Activated T-helper 2 cell treated with anti-CD3 and anti-CD28 coated beads, Interferon-gamma antibody, Interleukin-2, Interleukin-4, amounts not matched to agents 10 μg/mL and 5 μg/mL and 100 μg/mL, durations not matched to agents 14 hours and 24 hours and 36 hours (primary cell): Measurements from ENCODE around the gene SPATA24. TPM values are rescaled to one million over a fixed set of nuclear protein-coding genes. Genes with fewer than 3 reads are reported as not detected.
"Not testable (repeated sequence)": the region's sequence is repeated elsewhere in the genome, so short reads cannot be mapped to it uniquely, and the experiment has no call there.

ENCODE experiments used
- DNase-seq: peaks from one replicate; pipeline ENCODE4 v3.0.0; 2021; ENCODE audit warnings: low spot score
- H3K27ac Mint-ChIP-seq: one replicate; pipeline ENCODE4 v1.8.0; 2021; ENCODE audit warnings: mixed read lengths
- H3K27me3 Mint-ChIP-seq: one replicate; pipeline ENCODE4 v1.8.0; 2021; ENCODE audit warnings: low read depth, mixed read lengths
- H3K36me3 Mint-ChIP-seq: one replicate; pipeline ENCODE4 v1.8.0; 2021; ENCODE audit warnings: low read depth, mixed read lengths
- H3K4me1 Mint-ChIP-seq: one replicate; pipeline ENCODE4 v1.8.0; 2021; ENCODE audit warnings: low read depth, mixed read lengths
- H3K4me3 Mint-ChIP-seq: one replicate; pipeline ENCODE4 v1.8.0; 2021; ENCODE audit warnings: low read depth, mild to moderate bottlenecking, moderate library complexity, mixed read lengths
- H3K9me3 Mint-ChIP-seq: one replicate; pipeline ENCODE4 v1.8.0; 2021; ENCODE audit warnings: mixed read lengths
- intact Hi-C: fragments of 100-400 bp; cut with micrococcal nuclease; formaldehyde crosslinking; loops from one replicate; pipeline ENCODE4 v1.15.1; 2023
- total RNA-seq: library from RNA; stranded (reverse); gene quantifications from 2 replicates; pipeline ENCODE4 v1.2.3, GENCODE V29; 2022

The SPATA24 gene, protein sequence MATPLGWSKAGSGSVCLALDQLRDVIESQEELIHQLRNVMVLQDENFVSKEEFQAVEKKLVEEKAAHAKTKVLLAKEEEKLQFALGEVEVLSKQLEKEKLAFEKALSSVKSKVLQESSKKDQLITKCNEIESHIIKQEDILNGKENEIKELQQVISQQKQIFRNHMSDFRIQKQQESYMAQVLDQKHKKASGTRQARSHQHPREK
- 4.7 and 4.8 TPM in 2 replicates for total RNA-seq

DNA sequence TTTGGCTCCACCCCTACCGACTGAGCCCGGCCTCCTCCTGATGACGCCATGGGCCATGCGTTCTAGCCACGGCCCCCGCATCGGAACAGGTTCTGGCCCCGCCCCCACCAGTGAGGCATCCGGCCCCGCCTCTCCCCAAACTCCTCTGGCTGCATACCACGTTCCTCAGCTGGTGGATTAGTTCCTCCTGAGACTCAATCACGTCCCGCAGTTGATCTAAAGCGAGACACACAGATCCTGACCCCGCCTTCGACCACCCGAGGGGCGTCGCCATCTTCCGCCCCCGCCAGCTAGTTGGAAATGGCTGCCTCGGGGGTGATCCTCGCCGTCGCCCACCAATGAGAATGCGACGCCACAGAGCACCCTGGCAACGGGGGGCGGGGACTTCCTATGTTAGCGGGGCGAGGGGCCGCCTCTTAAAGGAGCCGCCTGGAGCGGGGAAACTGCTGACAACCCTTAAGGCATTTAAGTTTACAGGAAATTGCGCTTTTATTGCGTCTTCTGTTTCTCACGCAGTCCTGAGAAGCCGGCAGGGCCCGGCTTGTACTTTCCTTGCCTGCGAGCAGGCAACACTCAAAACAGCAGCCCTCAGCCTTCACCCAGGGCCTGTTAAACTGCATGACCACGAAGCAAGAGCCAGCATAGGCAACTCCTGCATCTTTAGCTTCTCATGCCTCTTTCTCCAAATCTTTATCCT lies at the start of gene SPATA24:
Gene SPATA24 (minus strand): TSS at position 303 of the 697 bp plus-strand sequence. CDS start 29 bp downstream, at position 274.
- peak within 1 kb of the TSS; percentile 92 for H3K4me3 Mint-ChIP-seq
- peak; percentile 98 for DNase-seq
- intact Hi-C loops, result loop anchor here (1.0 kb wide), 3 partner anchors 10 to 157 kb away; partner anchors contain the start of gene UBE2D2
- peaks cover 16% of the 10 kb centered on the region for H3K36me3 Mint-ChIP-seq
- H3K4me1 Mint-ChIP-seq, result peaks cover 31% of the 10 kb centered on the region
- H3K27ac Mint-ChIP-seq, result peak within 1 kb of the TSS; percentile 100
- H3K27me3 Mint-ChIP-seq, result no peaks in the 10 kb centered on the region
- no peaks in the 10 kb centered on the region for H3K9me3 Mint-ChIP-seq

DNA sequence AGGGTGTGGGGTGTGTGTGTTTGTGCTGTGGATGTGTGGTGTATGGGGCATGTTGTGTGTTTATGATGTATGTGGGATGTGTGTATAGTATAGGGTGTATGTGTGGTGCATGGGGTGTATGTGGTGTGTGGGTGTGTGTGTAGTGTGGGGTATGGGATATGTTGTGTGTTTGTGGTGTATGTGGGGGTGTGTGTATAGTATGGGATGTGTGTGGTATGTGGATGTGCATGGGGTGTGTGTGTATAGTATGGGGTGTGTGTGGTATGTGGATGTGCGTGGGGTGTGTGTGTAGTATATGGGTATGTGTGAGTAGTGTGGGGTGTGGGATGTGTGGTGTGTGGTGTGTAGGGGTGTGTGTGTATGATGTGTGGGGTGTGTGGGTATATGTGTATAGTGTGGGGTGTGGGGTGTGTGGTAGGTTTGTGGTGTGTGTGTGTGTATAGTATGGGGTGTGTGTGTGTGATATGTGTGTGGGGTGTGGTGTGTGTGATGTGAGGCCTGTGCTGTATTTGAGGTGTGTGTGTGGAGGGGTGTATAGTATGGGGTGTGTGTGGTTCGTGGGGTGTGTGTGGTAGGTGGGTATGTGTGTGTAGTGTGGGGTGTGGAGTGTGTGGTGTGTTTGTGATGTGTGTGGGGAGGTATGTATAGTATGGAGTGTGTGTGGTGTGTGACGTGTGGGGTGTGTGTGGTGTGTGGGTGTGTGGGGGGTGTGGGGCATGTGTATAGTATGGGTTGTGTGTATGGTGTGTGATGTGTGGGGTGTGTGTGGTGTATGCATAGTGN lies 48.2 kb upstream of the SPATA24 start:
- Mint-ChIP-seq H3K27ac (no peak overlapping the region), H3K4me3 (no peak overlapping the region), H3K9me3 (peaks cover 1% of the 10 kb centered on the region), H3K27me3 (no peaks in the 10 kb centered on the region), H3K4me1 (peaks cover 44% of the 10 kb centered on the region), H3K36me3 (peaks cover 19% of the 10 kb centered on the region)
- no peak for DNase-seq
- intact Hi-C loops, result no loop called here

DNA sequence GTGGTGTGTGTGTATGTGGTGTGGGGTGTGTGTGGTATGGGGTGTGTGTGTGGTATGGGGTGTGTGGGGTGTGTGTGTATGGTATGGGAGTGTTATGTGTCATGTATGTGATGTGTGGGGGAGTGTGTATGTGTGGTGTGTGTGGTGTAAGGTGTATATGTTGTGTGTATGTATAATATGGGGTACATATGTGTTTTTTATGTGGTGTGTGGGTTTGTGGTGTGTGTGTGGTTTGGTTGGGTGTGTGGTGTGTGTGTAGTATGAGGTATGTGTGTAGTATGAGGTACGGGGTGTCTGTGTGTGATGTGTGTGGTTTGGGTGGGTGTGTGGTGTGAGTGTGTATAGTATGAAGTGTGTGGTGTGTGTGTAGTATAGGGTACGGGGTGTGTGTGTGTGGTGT lies 47.3 kb upstream of the SPATA24 start:
- intact Hi-C loops, result no loop called here
- no peak overlapping the region for H3K27ac Mint-ChIP-seq
- H3K9me3 Mint-ChIP-seq, result peaks cover 6% of the 10 kb centered on the region
- H3K4me1 Mint-ChIP-seq, result peaks cover 45% of the 10 kb centered on the region
- H3K27me3 Mint-ChIP-seq, result no peaks in the 10 kb centered on the region
- peaks cover 22% of the 10 kb centered on the region for H3K36me3 Mint-ChIP-seq
- DNase-seq, result no peak
- H3K4me3 Mint-ChIP-seq, result no peak overlapping the region

DNA sequence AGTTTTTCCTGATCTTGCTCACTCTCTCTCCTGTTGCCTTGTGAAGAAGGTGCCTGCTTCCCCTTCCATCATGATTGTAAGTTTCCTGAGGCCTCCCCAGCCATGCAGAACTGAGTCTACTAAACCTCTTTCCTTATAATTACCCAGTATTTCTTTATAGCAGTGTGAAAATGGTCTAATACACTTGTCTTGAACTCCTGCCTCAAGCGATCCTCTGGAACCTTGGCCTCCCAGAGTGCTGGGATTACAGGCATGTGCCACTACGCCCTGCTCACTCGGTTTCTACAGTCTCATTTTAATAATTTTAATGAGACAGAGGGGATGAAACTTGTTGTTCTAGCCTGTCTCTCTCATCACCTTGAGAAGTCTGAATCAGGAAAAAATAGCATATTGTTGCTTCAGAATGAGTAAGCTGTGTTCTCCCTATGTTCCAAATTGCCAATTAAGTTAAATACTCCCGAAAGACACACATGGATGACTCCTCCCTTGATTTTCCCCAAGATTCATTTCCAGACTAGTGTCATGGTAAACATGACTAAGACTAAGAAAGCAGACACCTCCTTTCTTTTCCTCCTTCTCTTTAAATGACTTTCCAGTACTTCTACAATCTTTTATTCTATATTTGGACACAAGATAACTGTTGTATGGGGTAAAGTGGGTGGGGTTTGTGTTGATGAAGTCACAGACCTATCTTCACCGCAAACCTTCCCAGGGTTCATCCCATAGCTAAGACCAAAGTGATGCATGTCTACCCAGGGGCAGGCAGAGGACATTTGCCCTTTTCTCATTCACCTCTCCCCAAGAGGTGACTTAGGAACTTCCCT lies 43.3 kb upstream of the SPATA24 start:
- intact Hi-C loops, result loop anchor here (1.0 to 2.0 kb wide), 4 partner anchors 8 to 36 kb away; partner anchors contain the start of genes DNAJC18 and STING1
- H3K9me3 Mint-ChIP-seq, result peaks cover 6% of the 10 kb centered on the region
- peaks cover 17% of the 10 kb centered on the region for H3K36me3 Mint-ChIP-seq
- DNase-seq, result no peak
- H3K4me1 Mint-ChIP-seq, result peaks cover 55% of the 10 kb centered on the region
- H3K27me3 Mint-ChIP-seq, result no peaks in the 10 kb centered on the region
- peak overlapping the region; percentile 96 for H3K27ac Mint-ChIP-seq
- peak overlapping the region; percentile 53 for H3K4me3 Mint-ChIP-seq

DNA sequence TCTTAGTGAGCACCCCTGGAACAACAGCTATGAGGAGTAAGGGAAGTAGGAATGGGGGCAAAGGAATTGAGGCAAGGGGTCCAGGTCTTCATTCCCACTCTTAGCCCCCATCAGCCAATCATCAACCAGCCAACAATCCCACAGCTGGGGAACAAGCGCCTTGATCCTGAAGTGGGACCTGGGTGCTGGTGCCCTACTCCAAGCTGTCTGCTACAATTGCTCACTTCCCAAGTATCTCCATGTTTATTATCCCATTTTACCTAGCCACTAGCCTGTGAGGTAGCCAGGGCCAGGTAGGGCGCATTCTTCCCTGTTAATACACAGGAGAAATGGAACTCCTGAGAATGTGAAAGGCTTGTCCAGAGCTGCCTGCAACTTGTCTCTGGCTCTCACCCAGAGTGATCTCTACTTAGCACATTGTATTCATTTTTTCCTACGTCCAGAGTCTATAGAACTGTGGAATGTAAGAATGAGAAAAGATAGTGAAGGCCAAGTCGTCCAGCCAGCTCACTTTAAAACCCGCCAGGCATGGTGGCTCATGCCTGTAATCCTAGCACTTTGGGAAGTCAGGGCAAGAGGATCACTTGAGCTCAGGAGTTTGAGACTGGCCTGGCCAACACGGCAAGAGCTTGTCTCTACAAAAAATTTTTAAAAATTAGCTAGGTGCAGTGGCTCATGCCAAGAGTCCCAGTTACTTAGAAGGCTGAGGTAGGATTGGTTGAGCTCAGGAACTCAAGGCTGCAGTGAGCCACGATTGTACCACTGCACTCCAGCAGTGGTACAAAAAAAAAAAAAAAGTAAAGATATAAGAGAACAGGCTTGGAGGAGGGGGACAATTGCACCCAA lies 41.7 kb upstream of the SPATA24 start:
- Mint-ChIP-seq H3K27ac (peak overlapping the region; percentile 96), H3K4me1 (peaks cover 65% of the 10 kb centered on the region), H3K36me3 (peaks cover 17% of the 10 kb centered on the region), H3K9me3 (peaks cover 6% of the 10 kb centered on the region), H3K4me3 (no peak overlapping the region), H3K27me3 (no peaks in the 10 kb centered on the region)
- no peak for DNase-seq
- intact Hi-C loops, result loop anchor here (2.0 kb wide), 1 partner anchor 37 kb away; the partner anchor contains the start of gene STING1

DNA sequence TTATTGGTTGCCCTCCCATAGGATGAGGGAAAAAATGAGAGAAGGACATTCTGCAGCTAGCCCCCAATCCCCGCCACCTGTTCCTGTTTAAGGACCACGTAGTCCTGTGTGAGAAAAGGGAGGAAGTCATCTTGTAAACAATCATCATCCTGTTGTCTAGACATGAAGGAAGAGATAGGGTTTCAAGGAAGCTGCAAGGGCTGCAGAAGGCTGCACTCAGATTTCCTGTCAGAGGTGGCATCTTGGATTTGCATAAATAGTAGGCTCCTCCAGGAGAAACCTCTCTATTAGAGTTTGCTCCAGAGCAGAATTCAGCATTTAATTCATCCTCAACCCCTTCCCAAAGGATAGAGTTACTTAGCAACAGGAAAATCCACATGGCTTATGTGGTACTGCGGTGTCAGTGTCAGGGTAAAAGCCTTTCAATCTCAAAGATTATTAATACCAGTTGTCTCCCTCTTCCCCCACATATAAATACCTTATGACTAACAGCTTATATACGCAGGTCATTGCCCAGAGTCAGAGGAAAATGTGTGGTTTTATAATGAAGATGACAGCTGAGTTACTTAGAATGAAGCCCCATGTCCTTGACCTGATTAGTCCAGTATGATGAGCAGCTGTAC lies 40.1 kb upstream of the SPATA24 start:
- peak overlapping the region; percentile 89 for H3K27ac Mint-ChIP-seq
- DNase-seq, result no peak
- intact Hi-C loops, result no loop called here
- peaks cover 15% of the 10 kb centered on the region for H3K36me3 Mint-ChIP-seq
- peaks cover 6% of the 10 kb centered on the region for H3K9me3 Mint-ChIP-seq
- no peak overlapping the region for H3K4me3 Mint-ChIP-seq
- H3K4me1 Mint-ChIP-seq, result peaks cover 74% of the 10 kb centered on the region
- H3K27me3 Mint-ChIP-seq, result no peaks in the 10 kb centered on the region

DNA sequence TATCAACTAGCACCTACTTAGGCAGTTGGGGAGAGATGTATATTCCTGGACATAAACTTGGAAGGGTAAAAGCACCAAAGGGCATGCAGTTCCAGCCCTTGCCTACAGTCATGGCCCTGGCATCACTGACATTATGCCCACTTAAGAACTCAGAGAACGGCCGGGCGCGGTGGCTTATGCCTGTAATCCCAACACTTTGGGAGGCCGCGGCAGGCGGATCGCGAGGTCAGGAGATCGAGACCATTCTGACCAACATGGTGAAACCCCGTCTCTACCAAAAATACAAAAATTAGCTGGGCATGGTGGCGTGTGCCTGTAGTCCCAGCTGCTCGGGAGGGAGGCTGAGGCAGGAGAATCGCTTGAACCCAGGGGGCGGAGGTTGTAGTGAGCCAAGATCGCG lies 36.5 kb upstream of the SPATA24 start:
- peaks cover 16% of the 10 kb centered on the region for H3K36me3 Mint-ChIP-seq
- H3K27ac Mint-ChIP-seq, result peak overlapping the region; percentile 98
- peaks cover 59% of the 10 kb centered on the region for H3K4me1 Mint-ChIP-seq
- DNase-seq, H3K27me3 Mint-ChIP-seq, intact Hi-C loops, H3K9me3 Mint-ChIP-seq: not testable (repeated sequence)
- peak overlapping the region; percentile 93 for H3K4me3 Mint-ChIP-seq

DNA sequence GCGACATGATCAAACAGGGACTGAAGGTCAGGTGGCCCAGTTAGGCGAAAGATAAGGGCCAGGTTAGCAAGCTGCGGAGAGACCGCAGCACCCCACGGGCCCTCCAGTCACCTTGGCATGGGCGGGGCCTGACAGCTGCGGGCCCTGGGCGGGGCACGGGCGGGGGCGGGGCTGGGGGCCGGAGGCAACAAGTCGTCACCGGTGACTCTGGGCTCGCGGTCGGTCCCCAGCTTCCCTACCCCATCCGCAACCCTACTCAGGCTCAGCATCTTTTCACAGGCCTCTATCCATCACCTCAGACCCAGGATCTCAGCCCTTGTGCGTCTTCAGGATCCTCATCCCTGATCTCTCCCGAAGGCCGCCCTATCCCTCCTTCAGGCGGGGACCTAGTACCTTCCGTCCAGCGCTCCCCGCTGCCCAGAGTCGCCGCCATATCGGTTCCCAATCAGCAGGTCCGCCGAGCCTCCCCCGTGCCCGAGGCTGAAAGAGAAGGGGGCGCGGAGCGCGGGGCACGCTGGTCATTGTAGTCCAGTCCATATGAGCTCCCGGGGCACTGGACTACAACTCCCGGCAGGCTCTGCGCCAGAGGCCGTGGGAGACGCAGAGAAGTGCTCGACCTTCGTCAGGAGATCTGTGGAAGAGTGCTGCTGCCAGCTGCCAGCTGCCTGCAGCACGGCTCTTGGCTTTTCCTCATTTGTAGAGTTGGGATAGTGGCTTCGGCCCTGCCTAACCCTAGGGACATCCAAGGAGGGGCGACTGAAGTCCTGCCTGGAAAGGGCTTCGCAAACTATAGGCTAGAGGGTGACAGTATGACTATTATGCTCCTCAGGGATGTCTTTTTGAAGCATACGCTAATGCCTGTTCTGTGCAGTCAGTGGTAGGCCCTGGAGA lies 35.4 kb upstream of the SPATA24 start, which contains the start of gene DNAJC18:
Gene DNAJC18 (minus strand): TSS at position 513 of the 891 bp plus-strand sequence. CDS start 80 bp downstream, at position 433.
- intact Hi-C loops, result loop anchor here (1.0 to 5.0 kb wide), 6 partner anchors 8 to 122 kb away; partner anchors contain the start of gene UBE2D2
- no peaks in the 10 kb centered on the region for H3K27me3 Mint-ChIP-seq
- H3K9me3 Mint-ChIP-seq, result no peaks in the 10 kb centered on the region
- peak; percentile 84 for DNase-seq
- H3K4me1 Mint-ChIP-seq, result peaks cover 58% of the 10 kb centered on the region
- H3K27ac Mint-ChIP-seq, result peak within 1 kb of the TSS; percentile 98
- peak within 1 kb of the TSS; percentile 93 for H3K4me3 Mint-ChIP-seq
- peaks cover 24% of the 10 kb centered on the region for H3K36me3 Mint-ChIP-seq

DNA sequence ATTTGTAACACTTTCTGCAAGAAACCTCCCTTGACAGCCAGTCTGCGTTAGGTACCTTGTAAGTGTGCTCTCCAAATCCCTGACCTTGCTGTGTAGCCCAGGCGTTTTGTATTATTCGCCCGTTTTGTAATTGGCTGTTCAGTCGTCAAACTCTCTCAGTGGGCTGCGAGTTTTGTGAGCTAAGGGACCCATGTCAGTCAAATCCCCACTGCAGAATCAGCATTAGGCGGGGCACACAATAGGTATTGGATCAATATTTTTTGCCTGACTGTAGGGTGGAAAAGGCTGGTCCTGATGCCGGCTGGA lies 34.8 kb upstream of the SPATA24 start:
- H3K4me1 Mint-ChIP-seq, result peaks cover 52% of the 10 kb centered on the region
- H3K9me3 Mint-ChIP-seq, result no peaks in the 10 kb centered on the region

DNA sequence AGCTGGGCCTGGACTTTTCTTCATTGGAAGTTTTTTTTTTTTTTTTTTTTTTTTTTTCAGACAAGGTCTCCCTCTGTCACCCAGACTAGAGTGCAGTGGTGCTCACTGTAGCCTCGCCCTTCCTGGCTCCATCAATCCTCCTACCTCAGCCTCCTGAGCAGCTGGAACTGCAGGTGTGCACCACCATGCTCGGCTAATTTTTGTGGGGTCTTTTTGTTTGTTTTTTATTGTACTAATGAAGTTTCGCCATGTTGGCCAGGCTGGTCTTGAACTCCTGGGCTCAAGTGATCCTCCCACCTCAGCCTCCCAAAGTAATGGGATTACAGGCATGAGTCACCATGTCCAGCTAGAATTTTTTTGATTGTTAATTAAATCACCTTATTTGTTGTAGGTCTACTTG lies 31.8 kb upstream of the SPATA24 start:
- H3K36me3 Mint-ChIP-seq, result peaks cover 40% of the 10 kb centered on the region
- no peak overlapping the region for H3K27ac Mint-ChIP-seq
- no peak overlapping the region for H3K4me3 Mint-ChIP-seq
- H3K4me1 Mint-ChIP-seq, result peaks cover 37% of the 10 kb centered on the region
- no peak for DNase-seq
- H3K9me3 Mint-ChIP-seq, result no peaks in the 10 kb centered on the region
- intact Hi-C loops, result loop anchor here (2.0 to 5.0 kb wide), 2 partner anchors 13 to 77 kb away; no protein-coding TSS in a partner anchor
- H3K27me3 Mint-ChIP-seq, result no peaks in the 10 kb centered on the region

More for the DNA sequence above, 34.8 kb upstream of the SPATA24 start:
- H3K4me3 Mint-ChIP-seq, result peak overlapping the region; percentile 93
- peaks cover 24% of the 10 kb centered on the region for H3K36me3 Mint-ChIP-seq
- H3K27me3 Mint-ChIP-seq, result no peaks in the 10 kb centered on the region
- no peak for DNase-seq
- H3K27ac Mint-ChIP-seq, result peak overlapping the region; percentile 98
- intact Hi-C loops, result loop anchor here (1.0 to 5.0 kb wide), 6 partner anchors 9 to 123 kb away; partner anchors contain the start of gene UBE2D2
